ENCODE results near the gene CACHD1.

DNA sequence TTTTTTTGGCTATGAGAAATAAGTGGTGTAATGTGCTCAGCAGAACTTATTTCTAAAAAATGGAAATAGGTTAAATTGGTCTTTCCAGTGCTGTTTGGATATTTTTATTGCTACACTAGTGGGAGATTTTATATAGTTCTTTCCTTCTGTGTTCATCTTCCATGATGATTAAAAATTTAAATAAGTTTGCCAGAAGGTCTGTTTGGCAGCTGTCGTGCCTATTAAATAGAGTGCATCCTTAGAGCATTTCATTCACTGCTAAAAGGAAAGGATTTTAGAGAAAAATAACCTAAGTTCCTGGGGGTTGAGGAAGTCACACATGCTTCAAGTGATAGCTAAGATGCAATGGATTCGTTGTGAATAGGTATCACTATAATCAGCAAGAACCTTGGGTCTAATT is 245.3 kb downstream of the CACHD1 start:
- TF ChIP-seq, protein P1, sequence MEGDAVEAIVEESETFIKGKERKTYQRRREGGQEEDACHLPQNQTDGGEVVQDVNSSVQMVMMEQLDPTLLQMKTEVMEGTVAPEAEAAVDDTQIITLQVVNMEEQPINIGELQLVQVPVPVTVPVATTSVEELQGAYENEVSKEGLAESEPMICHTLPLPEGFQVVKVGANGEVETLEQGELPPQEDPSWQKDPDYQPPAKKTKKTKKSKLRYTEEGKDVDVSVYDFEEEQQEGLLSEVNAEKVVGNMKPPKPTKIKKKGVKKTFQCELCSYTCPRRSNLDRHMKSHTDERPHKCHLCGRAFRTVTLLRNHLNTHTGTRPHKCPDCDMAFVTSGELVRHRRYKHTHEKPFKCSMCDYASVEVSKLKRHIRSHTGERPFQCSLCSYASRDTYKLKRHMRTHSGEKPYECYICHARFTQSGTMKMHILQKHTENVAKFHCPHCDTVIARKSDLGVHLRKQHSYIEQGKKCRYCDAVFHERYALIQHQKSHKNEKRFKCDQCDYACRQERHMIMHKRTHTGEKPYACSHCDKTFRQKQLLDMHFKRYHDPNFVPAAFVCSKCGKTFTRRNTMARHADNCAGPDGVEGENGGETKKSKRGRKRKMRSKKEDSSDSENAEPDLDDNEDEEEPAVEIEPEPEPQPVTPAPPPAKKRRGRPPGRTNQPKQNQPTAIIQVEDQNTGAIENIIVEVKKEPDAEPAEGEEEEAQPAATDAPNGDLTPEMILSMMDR (IDR thresholded peaks at IDR 0.05; ENCODE audit: insufficient read depth, low read length): no peak
- TF ChIP-seq GABPA (IDR thresholded peaks at IDR 0.05; ENCODE audit: low read depth): no peak
- TF ChIP-seq REST (IDR thresholded peaks at IDR 0.05; ENCODE audit: insufficient replicate concordance, low read depth): no peak

All from HL-60 (cell line).